Esophagus squamous epithelium (tissue), 5 donors: Measurements from ENCODE around the gene NPDC1. TPM values are rescaled to one million over a fixed set of nuclear protein-coding genes. Genes with fewer than 3 reads are reported as not detected.
"Not testable (repeated sequence)": the region's sequence is repeated elsewhere in the genome, so short reads cannot be mapped to it uniquely, and the experiment has no call there.

Source experiments
- DNase-seq: peaks from one replicate; lab custom pipeline; 2025; lab: John Stamatoyannopoulos, UW
- H3K27ac ChIP-seq, 4 donors: fragments of 200-600 bp; sonication (generic); one replicate each; pipeline ENCODE4 v1.5.1; 2016 to 2019; ENCODE audit warnings: mild to moderate bottlenecking in 1 of 4
- H3K27me3 ChIP-seq, 4 donors: fragments of 200-600 bp; sonication (generic); 1 replicate in 3 of 4; 2 replicates in 1 of 4; pipeline versions ENCODE4 v1.5.1 to v1.6.0; 2017 to 2021; ENCODE audit warnings: antibody characterized with exemption in 1 of 4
- H3K36me3 ChIP-seq, 3 donors: fragments of 200-600 bp; sonication (generic); one replicate each; pipeline ENCODE4 v1.5.1; 2016 to 2019
- H3K4me1 ChIP-seq, 3 donors: fragments of 200-600 bp; sonication (generic); one replicate each; pipeline ENCODE4 v1.5.1; 2017 to 2019
- H3K4me3 ChIP-seq, 4 donors: fragments of 200-600 bp; sonication (generic); 1 replicate in 3 of 4; 2 replicates in 1 of 4; pipeline ENCODE4 v1.5.1; 2016 to 2019; ENCODE audit warnings: mild to moderate bottlenecking in 2 of 4, moderate library complexity in 1 of 4
- H3K9me3 ChIP-seq, 3 donors: fragments of 200-600 bp; sonication (generic); one replicate each; pipeline ENCODE4 v1.5.1; 2016 to 2019
- POLR2A ChIP-seq, 4 donors: fragments of 450-650 bp; IDR thresholded peaks; one replicate each; pipeline ENCODE4 v1.6.1; 2017; ENCODE audit warnings: antibody characterized with exemption in 4 of 4, mild to moderate bottlenecking in 4 of 4, moderate library complexity in 3 of 4
- WGBS, 2 donors: methylation state at CpG; one replicate each; pipeline ENCODE4 v1.1.5; 2018; 5-methylcytosine and 5-hydroxymethylcytosine counted together
- intact Hi-C: fragments of 100-400 bp; cut with DNase I; formaldehyde crosslinking; loops from one replicate; pipeline ENCODE4 v1.15.0; 2022
- total RNA-seq, 4 donors: library from RNA; depleted of rRNA; stranded (reverse); fragments of >200 nt; gene quantifications; one replicate each; pipeline ENCODE4 v1.1.0, GENCODE V29; 2016
- TF ChIP-seq, protein P1 (sequence below), 6 experiments: fragments of 450-650 bp in 4 of 6; fragments of 200-600 bp in 2 of 6; sonication (generic) in 2 of 6; IDR thresholded peaks; one replicate each; pipeline ENCODE4 v1.5.1; 2016 to 2019; ENCODE audit warnings: antibody characterized with exemption in 6 of 6, mild to moderate bottlenecking in 4 of 6, moderate library complexity in 4 of 6
- donor health status: DM: yes; HTN: yes; CAD: no.

Gene NPDC1
- total RNA-seq, 4 donors from 2014 or later, result 11.9 to 45.2 (median 20.3) TPM

DNA sequence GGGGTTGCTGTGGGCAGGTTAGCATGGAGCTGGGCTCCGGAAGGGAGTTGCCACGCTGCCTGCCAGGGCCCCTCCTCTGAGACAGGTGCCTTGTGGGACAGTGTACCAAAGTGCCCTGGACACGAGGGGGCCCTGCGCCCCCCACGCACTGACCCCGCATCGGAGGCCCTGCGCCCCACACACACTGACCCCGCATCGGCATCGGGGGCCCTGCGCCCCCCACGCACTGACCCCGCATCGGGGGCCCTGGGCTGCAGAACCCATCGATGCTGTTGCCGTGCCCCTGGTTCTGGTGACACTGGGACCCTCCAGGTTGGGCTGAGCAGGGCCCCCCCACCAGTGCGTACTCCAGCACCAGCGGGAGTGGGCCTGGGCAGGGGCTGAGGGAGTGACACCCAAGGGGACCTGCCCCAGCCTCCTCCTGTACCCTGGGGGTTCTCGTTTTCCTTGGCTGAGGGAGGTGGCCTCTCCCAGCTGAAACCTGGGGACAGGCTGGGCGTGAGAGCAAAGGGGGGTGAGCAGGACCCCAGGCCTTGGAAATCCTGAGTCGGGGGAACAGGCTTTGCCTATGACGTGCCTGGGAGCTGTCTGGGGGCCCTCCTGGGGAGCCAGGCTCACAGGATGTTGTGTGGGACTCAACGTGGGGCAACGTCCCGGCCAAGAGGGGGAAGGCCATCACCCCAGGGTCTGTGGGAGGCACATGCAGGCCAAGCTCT lies 17.5 kb upstream of the NPDC1 start:
- H3K27ac ChIP-seq, result no peak overlapping the region
- intact Hi-C loops, result no loop called here
- no peak for TF ChIP-seq POLR2A (IDR thresholded peaks at IDR 0.05)
- no peak overlapping the region for H3K4me3 ChIP-seq
- peaks cover 6 to 40% (median 10%) of the 10 kb centered on the region in 3 donors for H3K4me1 ChIP-seq
- H3K27me3 ChIP-seq, result peaks cover 0 to 7% (median 0%) of the 10 kb centered on the region in 4 donors
- no peak for DNase-seq
- H3K36me3 ChIP-seq, result no peaks in the 10 kb centered on the region
- no peaks in the 10 kb centered on the region for H3K9me3 ChIP-seq
- WGBS, 2 donors, result 40 to 81% methylated on average over 2 to 3 of the region's 26 CpGs

DNA sequence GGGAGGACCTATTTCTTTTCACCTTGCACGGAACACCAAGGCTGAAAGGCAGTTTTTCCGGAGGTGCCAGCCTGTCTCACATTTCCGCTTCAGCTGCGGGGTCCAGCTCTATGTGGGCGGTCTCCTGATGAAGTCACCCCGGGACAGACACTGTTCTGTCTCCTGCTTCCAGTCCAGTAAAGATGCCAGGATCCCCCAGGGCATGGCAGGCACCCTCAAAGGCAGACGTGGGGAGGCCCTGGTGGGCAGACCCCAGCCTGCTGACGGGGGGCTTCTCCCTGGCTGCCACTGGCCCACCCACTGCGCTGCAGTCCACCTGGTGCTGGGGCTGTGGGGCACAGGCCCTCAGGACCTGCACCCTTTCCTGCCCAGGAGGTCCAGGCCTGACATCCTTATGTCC lies 16.8 kb upstream of the NPDC1 start:
- WGBS, 2 donors, result no CpG with 5 or more reads among the region's 9 CpGs
- H3K27me3 ChIP-seq, result not testable (repeated sequence)

DNA sequence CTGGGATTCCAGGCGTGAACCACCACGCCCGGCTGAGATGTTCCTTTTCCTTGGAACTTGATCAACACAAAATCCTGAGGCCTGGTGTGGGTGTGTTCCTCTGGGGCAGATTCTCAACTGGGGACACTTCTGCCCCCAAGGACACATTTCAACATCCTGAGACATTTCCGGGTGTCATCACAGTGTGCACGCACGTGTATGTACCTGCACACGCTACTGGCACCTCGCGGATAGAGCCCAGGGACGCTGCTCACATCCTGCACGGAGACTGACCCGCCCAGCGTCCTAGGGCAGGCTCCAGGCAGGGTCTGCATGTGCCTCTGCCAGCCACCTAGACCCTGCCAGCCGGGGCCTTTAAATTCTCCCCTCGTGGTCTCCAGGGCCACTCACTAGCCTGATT lies 16.4 kb upstream of the NPDC1 start:
- H3K9me3 ChIP-seq, result no peaks in the 10 kb centered on the region
- no peak overlapping the region for H3K27ac ChIP-seq
- intact Hi-C loops, result no loop called here
- no peaks in the 10 kb centered on the region for H3K27me3 ChIP-seq
- peaks cover 0 to 38% (median 3%) of the 10 kb centered on the region in 3 donors for H3K4me1 ChIP-seq
- no peak overlapping the region for H3K4me3 ChIP-seq
- 19 to 26% methylated on average over 4 to 9 of the region's 15 CpGs for WGBS, 2 donors
- no peak for DNase-seq
- TF ChIP-seq, protein P1, sequence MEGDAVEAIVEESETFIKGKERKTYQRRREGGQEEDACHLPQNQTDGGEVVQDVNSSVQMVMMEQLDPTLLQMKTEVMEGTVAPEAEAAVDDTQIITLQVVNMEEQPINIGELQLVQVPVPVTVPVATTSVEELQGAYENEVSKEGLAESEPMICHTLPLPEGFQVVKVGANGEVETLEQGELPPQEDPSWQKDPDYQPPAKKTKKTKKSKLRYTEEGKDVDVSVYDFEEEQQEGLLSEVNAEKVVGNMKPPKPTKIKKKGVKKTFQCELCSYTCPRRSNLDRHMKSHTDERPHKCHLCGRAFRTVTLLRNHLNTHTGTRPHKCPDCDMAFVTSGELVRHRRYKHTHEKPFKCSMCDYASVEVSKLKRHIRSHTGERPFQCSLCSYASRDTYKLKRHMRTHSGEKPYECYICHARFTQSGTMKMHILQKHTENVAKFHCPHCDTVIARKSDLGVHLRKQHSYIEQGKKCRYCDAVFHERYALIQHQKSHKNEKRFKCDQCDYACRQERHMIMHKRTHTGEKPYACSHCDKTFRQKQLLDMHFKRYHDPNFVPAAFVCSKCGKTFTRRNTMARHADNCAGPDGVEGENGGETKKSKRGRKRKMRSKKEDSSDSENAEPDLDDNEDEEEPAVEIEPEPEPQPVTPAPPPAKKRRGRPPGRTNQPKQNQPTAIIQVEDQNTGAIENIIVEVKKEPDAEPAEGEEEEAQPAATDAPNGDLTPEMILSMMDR (IDR thresholded peaks at IDR 0.05), result no peak
- no peak for TF ChIP-seq POLR2A (IDR thresholded peaks at IDR 0.05)
- no peaks in the 10 kb centered on the region for H3K36me3 ChIP-seq

More for the DNA sequence above, 16.8 kb upstream of the NPDC1 start:
- H3K27ac ChIP-seq, H3K4me3 ChIP-seq, DNase-seq, H3K9me3 ChIP-seq, intact Hi-C loops, H3K36me3 ChIP-seq: not testable (repeated sequence)
- H3K4me1 ChIP-seq, result peaks cover under 1 to 37% (median 4%) of the 10 kb centered on the region in 3 donors

DNA sequence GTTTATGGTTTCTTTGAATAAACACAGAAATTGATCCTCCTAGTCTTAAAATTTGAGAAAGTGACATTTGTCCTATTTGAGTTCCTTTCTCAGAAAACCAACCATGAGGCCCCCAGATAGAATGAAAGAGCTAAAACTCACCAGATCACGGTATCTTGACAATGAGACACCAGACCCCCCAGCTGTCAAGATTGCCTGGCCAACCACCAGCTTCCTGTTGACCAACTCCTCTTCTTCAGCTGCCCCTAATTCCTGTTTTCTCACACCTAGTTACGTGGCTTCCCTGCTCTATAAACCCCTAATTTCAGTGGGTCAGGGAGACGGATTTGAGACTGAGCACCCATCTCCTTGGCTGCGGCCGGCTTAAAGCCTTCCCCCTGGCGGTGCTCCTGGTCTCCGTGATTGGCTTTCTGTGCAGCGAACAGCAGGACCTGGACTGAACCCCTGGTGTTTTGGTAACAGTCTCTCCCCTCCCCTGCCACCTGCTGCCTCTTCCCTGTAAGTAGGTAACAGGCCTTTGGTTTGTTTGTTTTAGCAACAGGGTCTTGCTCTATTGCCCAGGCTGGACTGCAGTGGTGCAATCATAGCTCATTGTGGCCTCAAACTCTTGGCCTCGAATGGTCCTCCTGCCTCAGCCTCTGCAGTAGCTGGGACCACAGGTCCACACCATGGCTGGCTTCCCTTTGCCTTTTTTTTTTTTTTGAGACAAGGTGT lies 12.7 kb upstream of the NPDC1 start:
- H3K4me1 ChIP-seq, result peaks cover 23 to 59% (median 24%) of the 10 kb centered on the region in 3 donors
- H3K27me3 ChIP-seq, result peaks cover 0 to 21% (median 0%) of the 10 kb centered on the region in 4 donors
- no peak for DNase-seq
- H3K36me3 ChIP-seq, result no peaks in the 10 kb centered on the region
- no peak overlapping the region for H3K27ac ChIP-seq
- no peaks in the 10 kb centered on the region for H3K9me3 ChIP-seq
- no peak for TF ChIP-seq POLR2A (IDR thresholded peaks at IDR 0.05)
- TF ChIP-seq, protein P1 (IDR thresholded peaks at IDR 0.05), result no peak
- 83 to 88% methylated on average over 8 to 9 of the region's 9 CpGs for WGBS, 2 donors
- no peak overlapping the region for H3K4me3 ChIP-seq
- intact Hi-C loops, result no loop called here

DNA sequence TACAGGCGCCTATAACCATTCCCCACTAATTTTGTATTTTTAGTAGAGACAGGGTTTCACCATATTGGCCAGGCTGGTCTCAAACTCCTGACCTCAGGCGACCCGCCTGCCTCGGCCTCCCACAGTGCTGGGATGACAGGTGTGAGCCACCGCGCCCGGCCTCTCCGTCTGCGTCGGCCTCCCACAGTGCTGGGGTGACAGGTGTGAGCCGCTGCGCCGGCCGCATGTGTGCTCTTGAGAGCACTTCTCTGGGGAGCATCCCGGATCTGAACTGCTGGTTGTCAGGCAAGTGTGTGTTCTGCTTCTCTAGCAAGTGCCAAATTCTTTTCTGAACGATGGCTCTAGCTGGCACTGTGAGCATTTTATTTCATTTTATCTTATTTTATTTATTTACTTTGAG lies 11.6 kb upstream of the NPDC1 start:
- no peak for DNase-seq
- WGBS, 2 donors, result 46 to 69% methylated on average over 16 of the region's 16 CpGs
- no peak overlapping the region for H3K27ac ChIP-seq
- H3K36me3 ChIP-seq, result no peaks in the 10 kb centered on the region
- intact Hi-C loops, result no loop called here
- peaks cover 0 to 32% (median 2%) of the 10 kb centered on the region in 4 donors for H3K27me3 ChIP-seq
- no peaks in the 10 kb centered on the region for H3K9me3 ChIP-seq
- no peak overlapping the region for H3K4me3 ChIP-seq
- TF ChIP-seq POLR2A (IDR thresholded peaks at IDR 0.05), result no peak
- TF ChIP-seq, protein P1 (IDR thresholded peaks at IDR 0.05), result no peak
- H3K4me1 ChIP-seq, result peaks cover 29 to 61% (median 35%) of the 10 kb centered on the region in 3 donors
